GM18861 (cell line): Measurements from ENCODE around the gene SLC16A13.
"Not testable (repeated sequence)": the region's sequence is repeated elsewhere in the genome, so short reads cannot be mapped to it uniquely, and the experiment has no call there.

ENCODE experiments used
- ATAC-seq: cut with Tn5 transposase; IDR thresholded peaks from one replicate; pipeline ENCODE4 v1.9.1; 2021; ENCODE audit not compliant: unreplicated experiment

The SLC16A13 gene

GRCh38 chr17:7026471-7027115, 9.2 kb upstream of the SLC16A13 start:
- ATAC-seq: no peak

GRCh38 chr17:7027335-7027734, 8.5 kb upstream of the SLC16A13 start:
- ATAC-seq: no peak

- ATAC-seq: no peak
These were observed 6.7 kb upstream of the SLC16A13 start for GRCh38 chr17:7029096-7029495.

- no peak for ATAC-seq
These were observed 6.2 kb upstream of the SLC16A13 start for GRCh38 chr17:7029659-7030058.

GRCh38 chr17:7034955-7035590, 742 bp upstream of the SLC16A13 start:
- ATAC-seq: no peak

GRCh38 chr17:7038025-7038862, 2.4 kb downstream of the SLC16A13 start:
- no peak for ATAC-seq

GRCh38 chr17:7039832-7040231, 4.0 kb downstream of the SLC16A13 start:
- ATAC-seq: no peak

GRCh38 chr17:7041607-7042500, 6.0 kb downstream of the SLC16A13 start:
- no peak for ATAC-seq

GRCh38 chr17:7042501-7043181, 6.8 kb downstream of the SLC16A13 start:
- ATAC-seq: no peak

- no peak for ATAC-seq
These were observed 7.3 kb downstream of the SLC16A13 start for GRCh38 chr17:7043182-7043496.

GRCh38 chr17:7043497-7044198, 7.8 kb downstream of the SLC16A13 start, which contains the start of gene SLC16A11:
Gene SLC16A11, minus strand, starts transcription at chr17:7044092. Its CDS starts 579 bp downstream, at chr17:7043513.
- no peak for ATAC-seq

GRCh38 chr17:7045492-7046126, 9.8 kb downstream of the SLC16A13 start:
- ATAC-seq: no peak

- ATAC-seq: no peak
These were observed 10.4 kb downstream of the SLC16A13 start for GRCh38 chr17:7046127-7046724.

GRCh38 chr17:7046725-7047397, 11.0 kb downstream of the SLC16A13 start:
- ATAC-seq: not testable (repeated sequence)

- ATAC-seq: no peak
These were observed 11.8 kb downstream of the SLC16A13 start for GRCh38 chr17:7047566-7047965.

GRCh38 chr17:7048968-7049367, 13.2 kb downstream of the SLC16A13 start:
- no peak for ATAC-seq

GRCh38 chr17:7050583-7050982, 14.8 kb downstream of the SLC16A13 start:
- ATAC-seq: not testable (repeated sequence)

GRCh38 chr17:7056386-7056785, 20.6 kb downstream of the SLC16A13 start:
- ATAC-seq: no peak
